ENCODE measurements around the gene ALG9.
"Not testable (repeated sequence)": the region's sequence is repeated elsewhere in the genome, so short reads cannot be mapped to it uniquely, and the experiment has no call there.

The ALG9 gene

GRCh38 chr11:111782109-111782741 is 89.2 kb downstream of the ALG9 start:
- no peaks in the 10 kb centered on the region for H3K27me3 Mint-ChIP-seq
- no peak for DNase-seq
- peaks cover 6% of the 10 kb centered on the region for H3K36me3 Mint-ChIP-seq (ENCODE audit: low read depth)
- H3K4me3 Mint-ChIP-seq, result no peak overlapping the region
- H3K9me3 Mint-ChIP-seq, result no peaks in the 10 kb centered on the region
- H3K27ac Mint-ChIP-seq, result no peak overlapping the region
- H3K4me1 Mint-ChIP-seq, result peaks cover under 1% of the 10 kb centered on the region
- ATAC-seq, result no peak

DNA sequence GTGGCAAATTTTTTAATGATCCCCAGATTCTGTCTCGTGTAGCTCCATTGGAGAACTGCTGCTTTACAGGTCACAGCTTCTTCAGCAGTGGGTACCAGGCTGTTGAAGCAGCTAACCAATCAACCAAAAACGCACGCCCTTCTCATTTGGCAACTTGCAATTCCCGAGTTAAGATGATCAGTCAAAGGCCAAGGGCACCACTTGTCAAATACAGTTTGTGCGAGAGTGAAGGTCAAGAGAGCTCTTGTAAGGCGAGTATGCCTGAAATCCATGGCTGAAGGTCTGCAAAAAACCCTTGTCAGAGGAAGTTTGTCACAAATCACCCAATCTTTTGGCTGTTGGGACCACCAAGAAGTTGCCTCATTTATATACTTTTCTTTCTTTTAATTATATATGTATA is 92.3 kb downstream of the ALG9 start:
- Mint-ChIP-seq H3K9me3 (no peaks in the 10 kb centered on the region), H3K27ac (no peak overlapping the region), H3K27me3 (no peaks in the 10 kb centered on the region), H3K36me3 (ENCODE audit: low read depth) (no peaks in the 10 kb centered on the region), H3K4me1 (peaks cover 5% of the 10 kb centered on the region), H3K4me3 (no peak overlapping the region)
- DNase-seq (no peak), ATAC-seq (no peak)

GRCh38 chr11:111778047-111778558 is 93.3 kb downstream of the ALG9 start:
- Mint-ChIP-seq H3K27me3 (no peaks in the 10 kb centered on the region), H3K27ac (no peak overlapping the region), H3K36me3 (ENCODE audit: low read depth) (no peaks in the 10 kb centered on the region), H3K4me3 (no peak overlapping the region), H3K4me1 (peaks cover 5% of the 10 kb centered on the region), H3K9me3 (no peaks in the 10 kb centered on the region)
- ATAC-seq, result no peak
- DNase-seq, result no peak

DNA sequence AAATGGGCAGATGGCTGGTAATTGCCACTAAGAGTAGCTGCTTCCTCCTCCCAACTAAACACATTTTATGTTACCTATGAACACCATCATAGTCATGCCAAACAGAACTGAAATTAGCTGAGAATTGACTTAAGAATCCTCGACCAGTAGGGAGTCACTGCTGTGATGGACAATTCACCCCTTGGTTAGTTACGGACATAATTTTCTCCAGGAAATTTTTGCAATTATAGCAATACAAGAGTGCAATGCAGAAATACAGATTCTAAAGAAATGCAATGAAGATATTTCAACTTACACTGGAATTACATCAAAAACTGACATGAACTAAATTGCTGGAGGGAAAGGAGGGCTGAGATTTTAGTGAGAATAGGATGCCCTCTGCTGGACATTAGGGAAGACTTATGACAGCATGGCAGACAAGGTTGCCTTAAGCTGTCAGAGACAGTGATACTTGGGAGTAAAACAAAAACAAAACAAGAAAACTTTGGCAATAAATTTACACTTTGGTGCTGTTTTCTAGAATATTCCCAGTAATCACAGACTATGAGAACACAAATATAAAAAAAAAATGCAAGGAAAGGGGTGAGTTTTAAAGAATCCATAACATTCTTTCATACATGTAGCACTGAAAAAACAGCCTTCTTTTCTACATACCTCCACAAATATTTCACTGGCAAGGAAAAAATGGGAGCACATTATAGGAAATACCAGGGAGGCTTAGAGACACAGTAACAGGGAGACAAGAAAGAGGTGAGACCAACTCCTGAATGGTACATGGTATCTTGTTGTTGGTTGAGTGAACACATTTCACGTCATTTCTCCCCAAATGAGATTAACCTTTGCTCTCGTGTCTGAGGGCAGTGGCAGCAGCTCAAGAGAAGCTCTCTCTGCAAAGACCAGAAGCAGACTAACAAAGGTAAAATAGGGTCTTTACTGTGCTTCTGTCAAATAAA is 94.0 kb downstream of the ALG9 start:
- Mint-ChIP-seq H3K36me3 (ENCODE audit: low read depth) (no peaks in the 10 kb centered on the region), H3K27me3 (no peaks in the 10 kb centered on the region), H3K27ac (no peak overlapping the region), H3K4me3 (no peak overlapping the region), H3K9me3 (no peaks in the 10 kb centered on the region), H3K4me1 (peaks cover 5% of the 10 kb centered on the region)
- DNase-seq (no peak), ATAC-seq (peak; percentile 79)

DNA sequence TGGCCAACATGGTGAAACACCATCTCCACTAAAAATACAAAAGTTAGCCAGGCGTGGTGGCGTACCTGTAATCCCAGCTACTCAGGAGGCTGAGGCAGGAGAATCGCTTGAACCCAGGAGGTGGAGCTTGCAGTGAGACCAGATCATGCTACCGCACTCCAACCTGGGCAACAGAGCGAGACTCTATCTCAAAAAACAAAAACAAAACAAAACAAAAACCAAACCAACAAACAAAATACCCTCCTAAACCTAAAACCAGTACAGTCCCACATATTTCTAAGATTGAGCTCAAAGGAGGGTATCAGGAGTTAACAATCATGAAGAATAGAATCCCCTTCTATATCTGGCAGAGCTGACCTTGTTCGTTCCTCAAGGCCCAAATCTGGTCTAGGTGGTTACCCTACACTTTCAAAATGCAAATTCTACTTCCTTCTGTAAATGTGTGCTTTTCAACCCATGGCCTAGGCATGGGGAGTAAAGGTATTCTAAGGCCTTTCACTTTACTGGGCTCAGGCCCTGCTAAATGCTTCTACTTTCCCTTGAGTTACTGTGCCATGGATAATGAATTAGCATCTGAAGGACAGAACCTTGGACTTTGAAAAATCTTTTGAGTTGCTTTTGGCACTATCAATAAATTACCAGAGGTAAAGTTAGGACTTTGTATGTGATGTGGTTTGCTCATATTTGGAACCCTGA is 94.8 kb downstream of the ALG9 start:
- Mint-ChIP-seq H3K27ac (no peak overlapping the region), H3K36me3 (ENCODE audit: low read depth) (no peaks in the 10 kb centered on the region), H3K4me3 (no peak overlapping the region), H3K9me3 (no peaks in the 10 kb centered on the region), H3K4me1 (peaks cover 5% of the 10 kb centered on the region), H3K27me3 (no peaks in the 10 kb centered on the region)
- ATAC-seq (no peak), DNase-seq (no peak)

- DNase-seq (no peak), ATAC-seq (no peak)
- Mint-ChIP-seq H3K27me3 (no peaks in the 10 kb centered on the region), H3K4me1 (peaks cover 5% of the 10 kb centered on the region), H3K36me3 (ENCODE audit: low read depth) (no peaks in the 10 kb centered on the region), H3K9me3 (no peaks in the 10 kb centered on the region), H3K27ac (no peak overlapping the region), H3K4me3 (no peak overlapping the region)
Measured at GRCh38 chr11:111774955-111775710, 96.2 kb downstream of the ALG9 start.

DNA sequence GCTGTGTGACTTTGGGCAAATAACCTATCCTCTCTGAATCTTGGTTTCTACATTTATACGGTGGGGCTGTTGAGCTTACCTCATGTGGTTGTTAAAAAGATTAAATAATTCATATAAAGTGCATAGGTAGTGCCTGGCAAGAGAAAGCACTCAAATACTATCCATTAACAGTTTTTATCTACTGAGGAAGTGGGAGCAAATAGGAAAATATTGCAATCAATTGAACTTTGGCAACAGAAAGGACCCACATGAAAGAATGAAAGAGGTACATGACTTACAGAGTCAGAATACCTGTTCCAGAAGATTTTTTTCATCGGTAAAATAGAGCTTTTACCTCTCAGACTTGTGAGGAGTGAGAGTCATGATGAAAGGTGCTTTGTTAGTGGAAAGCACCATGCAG is 98.8 kb downstream of the ALG9 start:
- ATAC-seq (no peak), DNase-seq (no peak)
- no peaks in the 10 kb centered on the region for H3K36me3 Mint-ChIP-seq (ENCODE audit: low read depth)
- H3K27ac Mint-ChIP-seq, result no peak overlapping the region
- H3K4me1 Mint-ChIP-seq, result peaks cover 5% of the 10 kb centered on the region
- no peaks in the 10 kb centered on the region for H3K9me3 Mint-ChIP-seq
- no peak overlapping the region for H3K4me3 Mint-ChIP-seq
- no peaks in the 10 kb centered on the region for H3K27me3 Mint-ChIP-seq

DNA sequence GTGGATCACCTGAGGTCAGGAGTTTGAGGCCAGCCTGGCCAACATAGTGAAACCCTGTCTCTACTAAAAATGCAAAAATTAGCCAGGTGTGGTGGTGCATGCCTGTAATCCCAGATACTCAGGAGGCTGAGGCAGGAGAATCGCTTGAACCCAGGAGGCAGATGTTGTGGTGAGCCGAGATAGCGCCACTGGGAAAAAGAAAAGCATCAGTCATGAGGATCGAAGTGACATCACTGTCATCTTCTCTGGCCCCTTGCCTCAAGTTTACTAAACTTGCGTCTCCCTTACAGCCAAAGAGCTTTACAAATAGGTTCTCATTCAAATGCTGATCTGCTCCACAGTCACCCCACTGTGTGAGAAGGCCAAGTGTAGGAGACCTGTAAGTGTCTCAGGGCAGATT is 100.2 kb downstream of the ALG9 start:
- H3K9me3 Mint-ChIP-seq; DNase-seq; H3K4me1 Mint-ChIP-seq; H3K27me3 Mint-ChIP-seq; ATAC-seq; H3K27ac Mint-ChIP-seq; H3K4me3 Mint-ChIP-seq; H3K36me3 Mint-ChIP-seq (ENCODE audit: low read depth): not testable (repeated sequence)

GRCh38 chr11:111770581-111771134 is 100.7 kb downstream of the ALG9 start:
- H3K9me3 Mint-ChIP-seq, result no peaks in the 10 kb centered on the region
- H3K4me3 Mint-ChIP-seq, result no peak overlapping the region
- no peak overlapping the region for H3K27ac Mint-ChIP-seq
- peaks cover 10% of the 10 kb centered on the region for H3K4me1 Mint-ChIP-seq
- no peaks in the 10 kb centered on the region for H3K36me3 Mint-ChIP-seq (ENCODE audit: low read depth)
- no peak for ATAC-seq
- no peaks in the 10 kb centered on the region for H3K27me3 Mint-ChIP-seq
- no peak for DNase-seq

DNA sequence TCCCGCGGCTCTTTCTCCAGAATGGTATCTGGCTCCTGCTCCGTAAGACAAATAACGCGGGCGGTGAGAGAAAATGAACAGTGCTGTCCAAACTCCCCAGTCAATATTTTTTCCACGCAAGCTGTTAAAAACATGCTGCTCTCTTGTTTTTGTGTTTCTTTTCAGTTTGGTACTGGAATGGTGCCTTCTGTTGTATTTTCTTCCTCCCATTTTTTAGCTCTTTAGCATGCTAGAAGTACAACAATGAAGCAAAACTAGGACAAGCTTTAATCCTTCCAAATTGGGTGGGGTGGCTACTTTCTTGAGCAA is 104.6 kb downstream of the ALG9 start:
- Mint-ChIP-seq H3K27ac (peak overlapping the region; percentile 92), H3K36me3 (ENCODE audit: low read depth) (peaks cover 25% of the 10 kb centered on the region), H3K4me3 (peak overlapping the region; percentile 97), H3K4me1 (peaks cover 34% of the 10 kb centered on the region), H3K27me3 (no peaks in the 10 kb centered on the region), H3K9me3 (no peaks in the 10 kb centered on the region)
- DNase-seq, result peak; percentile 21
- no peak for ATAC-seq

DNA sequence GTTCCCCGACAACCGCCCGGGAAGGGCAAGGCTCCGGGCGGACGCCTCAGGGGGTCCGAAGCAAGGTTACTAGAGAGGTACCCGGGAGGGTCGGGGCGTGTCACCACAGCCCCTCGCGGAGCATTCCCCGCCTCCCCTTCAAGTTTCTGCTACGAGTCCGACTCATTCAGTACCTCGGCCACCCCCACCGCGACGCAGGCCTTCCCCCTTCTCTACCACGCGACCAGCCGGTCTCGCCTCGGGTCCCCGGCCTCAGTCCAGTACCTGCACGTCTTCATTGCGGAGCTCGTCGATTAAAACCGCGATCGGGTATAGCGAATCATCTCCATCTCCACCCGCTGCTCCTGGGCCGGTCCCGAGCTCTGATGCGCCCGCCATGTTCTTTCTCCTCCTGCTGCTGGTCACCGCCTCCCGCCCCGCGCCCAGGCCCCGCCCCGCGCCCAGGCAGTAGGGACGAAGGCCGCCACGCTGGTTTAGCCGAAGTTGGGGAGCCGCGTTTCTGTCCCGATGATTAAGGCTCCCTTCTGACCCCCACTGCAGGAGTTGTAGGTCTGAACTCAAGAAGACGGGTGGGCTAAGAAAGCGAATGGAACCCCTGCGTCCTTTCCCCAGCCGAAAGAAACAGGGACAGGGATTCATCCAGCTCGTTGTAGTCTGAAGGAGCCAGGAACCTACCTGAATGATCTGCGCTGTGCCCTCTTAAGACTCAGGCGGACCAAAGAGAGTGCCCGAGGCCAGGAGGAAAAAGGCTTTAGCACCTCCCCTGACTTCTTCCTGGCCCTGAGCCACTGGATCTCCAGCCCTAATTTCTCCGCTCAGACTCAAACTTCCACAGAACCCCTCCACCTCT is 105.2 kb downstream of the ALG9 start, which contains the start of gene PPP2R1B:
PPP2R1B (minus strand) TSS at position 406 of the 850 bp plus-strand sequence; CDS start at position 378, 28 bp downstream.
- Mint-ChIP-seq H3K9me3 (no peaks in the 10 kb centered on the region), H3K4me1 (peaks cover 34% of the 10 kb centered on the region), H3K36me3 (ENCODE audit: low read depth) (peaks cover 27% of the 10 kb centered on the region), H3K27ac (peak within 1 kb of the TSS; percentile 92), H3K27me3 (no peaks in the 10 kb centered on the region), H3K4me3 (peak within 1 kb of the TSS; percentile 97)
- ATAC-seq (peak; percentile 95), DNase-seq (peak; percentile 78)

DNA sequence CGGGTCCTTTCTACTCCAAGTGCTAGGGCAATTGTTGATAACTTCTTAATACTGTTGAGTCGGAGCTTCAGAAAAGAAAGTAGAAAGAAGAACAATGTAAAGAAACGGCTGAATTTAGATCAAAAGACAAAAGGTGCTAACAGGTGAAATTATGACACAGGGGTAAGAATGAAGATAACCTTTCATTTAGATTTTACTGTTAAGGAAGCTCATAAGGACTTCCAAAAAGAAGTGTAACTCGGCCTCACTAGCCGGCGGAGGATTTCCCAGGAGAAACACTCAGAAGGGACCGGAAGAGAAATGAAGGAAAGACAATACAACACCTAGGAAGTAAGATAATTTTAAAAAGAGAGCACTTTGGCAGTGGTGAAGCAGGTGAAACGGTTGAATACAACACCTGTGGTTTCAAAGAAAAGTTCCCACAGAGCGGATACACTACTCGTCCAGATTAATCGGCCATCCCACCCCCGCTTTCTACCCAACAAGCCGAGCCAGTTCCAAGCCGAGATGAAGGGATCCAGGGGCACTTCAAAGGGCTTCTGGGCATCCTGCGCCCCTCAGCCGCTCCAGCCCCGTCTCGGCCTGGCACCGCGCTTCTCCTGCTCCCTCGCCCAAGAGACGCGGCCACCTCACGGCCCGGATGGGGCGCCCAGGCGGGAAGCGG is 105.9 kb downstream of the ALG9 start:
- H3K9me3 Mint-ChIP-seq, result no peaks in the 10 kb centered on the region
- no peaks in the 10 kb centered on the region for H3K27me3 Mint-ChIP-seq
- peak overlapping the region; percentile 78 for H3K27ac Mint-ChIP-seq
- ATAC-seq (peak; percentile 56), DNase-seq (no peak)
- H3K4me1 Mint-ChIP-seq, result peaks cover 34% of the 10 kb centered on the region
- peaks cover 35% of the 10 kb centered on the region for H3K36me3 Mint-ChIP-seq (ENCODE audit: low read depth)
- H3K4me3 Mint-ChIP-seq, result peak overlapping the region; percentile 97

GRCh38 chr11:111764621-111765020 is 106.8 kb downstream of the ALG9 start:
- no peaks in the 10 kb centered on the region for H3K9me3 Mint-ChIP-seq
- H3K4me3 Mint-ChIP-seq, result peak overlapping the region; percentile 97
- peaks cover 34% of the 10 kb centered on the region for H3K4me1 Mint-ChIP-seq
- peaks cover 41% of the 10 kb centered on the region for H3K36me3 Mint-ChIP-seq (ENCODE audit: low read depth)
- no peak for DNase-seq
- ATAC-seq, result no peak
- no peaks in the 10 kb centered on the region for H3K27me3 Mint-ChIP-seq
- no peak overlapping the region for H3K27ac Mint-ChIP-seq

Data from activated naive CD8-positive, alpha-beta T cell treated with anti-CD3 and anti-CD28 coated beads, Interleukin-2, amount 50 U/mL, for 24 hours (primary cell).